Thoracic aorta (tissue), 2 donors: Measurements from ENCODE around the gene BCL2L14. TPM values are rescaled to one million over a fixed set of nuclear protein-coding genes. Genes with fewer than 3 reads are reported as not detected.

Experiments
- ATAC-seq: fragments of 150-250 bp; one replicate; pipeline ENCODE4 v1.8.0; 2017; ENCODE audit warnings: low read depth; ENCODE audit not compliant: insufficient number of reproducible peaks, low FRiP score
- DNase-seq: peaks from one replicate; pipeline ENCODE4 v3.0.0-alpha.2; 2020; ENCODE audit warnings: low spot score
- H3K27ac ChIP-seq, 2 donors: fragments of 200-600 bp; sonication (generic); 1 replicate in 1 of 2; 2 replicates in 1 of 2; pipeline ENCODE4 v1.5.1; 2016; ENCODE audit warnings: mild to moderate bottlenecking in 2 of 2, moderate library complexity in 2 of 2
- H3K27me3 ChIP-seq: fragments of 200-600 bp; sonication (generic); replicated peaks from 2 replicates; pipeline ENCODE4 v1.6.0; 2016; ENCODE audit warnings: mild to moderate bottlenecking; ENCODE audit not compliant: insufficient read depth
- H3K36me3 ChIP-seq: fragments of 200-600 bp; sonication (generic); one replicate; pipeline ENCODE4 v1.5.1; 2016
- H3K4me1 ChIP-seq, 2 donors: fragments of 200-600 bp; sonication (generic); 1 replicate in 1 of 2; 2 replicates in 1 of 2; pipeline versions ENCODE4 v1.5.1 to v1.6.0; 2016; ENCODE audit warnings: low read depth in 2 of 2, mild to moderate bottlenecking in 1 of 2; ENCODE audit not compliant: control insufficient read depth in 1 of 2
- H3K4me3 ChIP-seq: fragments of 200-600 bp; sonication (generic); 2 replicates; pipeline ENCODE4 v1.5.1; 2016; ENCODE audit warnings: mild to moderate bottlenecking
- H3K9me3 ChIP-seq: fragments of 200-600 bp; sonication (generic); 2 replicates; pipeline ENCODE4 v1.5.1; 2016
- CTCF ChIP-seq: fragments of 200-600 bp; sonication (generic); IDR thresholded peaks from one replicate; pipeline ENCODE4 v1.5.1; 2019; ENCODE audit warnings: antibody characterized with exemption
- total RNA-seq, 2 donors: library from RNA; depleted of rRNA; stranded (reverse); fragments of >200 nt; gene quantifications; one replicate each; pipeline versions ENCODE4 v1.1.0 to v1.2.3, GENCODE V29; 2016

Gene BCL2L14
- total RNA-seq, 2 donors from 2014 or later = 0.85 TPM; not detected in 1

GRCh38 chr12:12116677-12117076 is 45.9 kb downstream of the BCL2L14 start:
- H3K4me1 ChIP-seq = no peaks in the 10 kb centered on the region
- H3K9me3 ChIP-seq = no peaks in the 10 kb centered on the region
- H3K27ac ChIP-seq = no peak overlapping the region
- H3K4me3 ChIP-seq = no peak overlapping the region
- DNase-seq (no peak), ATAC-seq (no peak)
- TF ChIP-seq CTCF = no peak
- H3K36me3 ChIP-seq = no peaks in the 10 kb centered on the region
- no peaks in the 10 kb centered on the region for H3K27me3 ChIP-seq

GRCh38 chr12:12121061-12121460 is 50.3 kb downstream of the BCL2L14 start:
- H3K27ac ChIP-seq = no peak overlapping the region
- no peak for TF ChIP-seq CTCF
- DNase-seq = no peak
- no peaks in the 10 kb centered on the region for H3K27me3 ChIP-seq
- no peaks in the 10 kb centered on the region for H3K36me3 ChIP-seq
- H3K4me1 ChIP-seq = no peaks in the 10 kb centered on the region
- no peak overlapping the region for H3K4me3 ChIP-seq
- H3K9me3 ChIP-seq = no peaks in the 10 kb centered on the region
- no peak for ATAC-seq

GRCh38 chr12:12123036-12123604 is 52.4 kb downstream of the BCL2L14 start:
- no peak for TF ChIP-seq CTCF
- DNase-seq = no peak
- no peak for ATAC-seq
- Histone ChIP-seq H3K27ac (peak overlapping the region in 1 of 2 donors; percentile 11), H3K36me3 (no peaks in the 10 kb centered on the region), H3K27me3 (no peaks in the 10 kb centered on the region), H3K4me1 (no peaks in the 10 kb centered on the region), H3K9me3 (no peaks in the 10 kb centered on the region), H3K4me3 (no peak overlapping the region)

GRCh38 chr12:12126551-12126950 is 55.8 kb downstream of the BCL2L14 start:
- H3K9me3 ChIP-seq = no peaks in the 10 kb centered on the region
- no peak for TF ChIP-seq CTCF
- H3K36me3 ChIP-seq = no peaks in the 10 kb centered on the region

GRCh38 chr12:12127304-12127703 is 56.6 kb downstream of the BCL2L14 start:
- Histone ChIP-seq H3K4me3 (no peak overlapping the region), H3K27me3 (no peaks in the 10 kb centered on the region), H3K4me1 (no peaks in the 10 kb centered on the region), H3K36me3 (no peaks in the 10 kb centered on the region), H3K9me3 (no peaks in the 10 kb centered on the region), H3K27ac (no peak overlapping the region)
- DNase-seq (no peak), ATAC-seq (no peak)
- TF ChIP-seq CTCF = no peak

More at GRCh38 chr12:12126551-12126950, 55.8 kb downstream of the BCL2L14 start:
- Histone ChIP-seq H3K4me3 (no peak overlapping the region), H3K27me3 (no peaks in the 10 kb centered on the region), H3K27ac (no peak overlapping the region), H3K4me1 (no peaks in the 10 kb centered on the region)
- ATAC-seq (no peak), DNase-seq (no peak)
